H1 (cell line): Measurements from ENCODE around the gene AGAP1. TPM values are rescaled to one million over a fixed set of nuclear protein-coding genes. Genes with fewer than 3 reads are reported as not detected.

Source experiments
- CTCF ChIA-PET: fragments of 300-600 bp; sonication (Branson Sonifier 250); formaldehyde crosslinking; loops from one replicate; lab custom pipeline; 2021; ENCODE audit not compliant: partially characterized antibody; lab: Charles Lee
- POLR2A ChIA-PET: fragments of 300-600 bp; sonication (Branson Sonifier 250); formaldehyde crosslinking; loops from one replicate; lab custom pipeline; 2021; ENCODE audit warnings: inconsistent platforms; ENCODE audit not compliant: partially characterized antibody; lab: Charles Lee
- DNase-seq, 2 experiments: peaks; one replicate each; pipeline versions ENCODE4 v3.0.0 to v3.0.0-alpha.2; 2010 to 2022; ENCODE audit warnings: low spot score in 2 of 2, low read depth in 1 of 2, mixed read lengths in 1 of 2
- FAIRE-seq: peaks from 2 replicates; lab custom pipeline; 2011; peaks lifted over from hg19 to GRCh38; lab: Jason Lieb, UNC
- H2AFZ ChIP-seq: 2 replicates; pipeline ENCODE4 v1.8.1; 2012; ENCODE audit warnings: low read length, inconsistent platforms
- H2AK5ac ChIP-seq: 2 replicates; pipeline ENCODE4 v1.6.1; 2013; ENCODE audit warnings: low read depth, low read length
- H2BK120ac ChIP-seq: replicated peaks from 2 replicates; pipeline ENCODE3; 2013; ENCODE audit warnings: low read depth, low read length, inconsistent platforms
- H2BK12ac ChIP-seq: 2 replicates; pipeline ENCODE4 v1.6.1; 2013; ENCODE audit warnings: low read depth, low read length
- H2BK15ac ChIP-seq: 2 replicates; pipeline ENCODE4 v1.6.1; 2013; ENCODE audit warnings: low read length
- H2BK20ac ChIP-seq: 2 replicates; pipeline ENCODE4 v1.6.1; 2013; ENCODE audit warnings: low read length
- H2BK5ac ChIP-seq: 2 replicates; pipeline ENCODE4 v1.6.1; 2013; ENCODE audit warnings: low read depth, low read length
- H3K14ac ChIP-seq: 2 replicates; pipeline ENCODE4 v1.6.1; 2013; ENCODE audit warnings: inconsistent platforms; ENCODE audit not compliant: insufficient read length
- H3K18ac ChIP-seq: 2 replicates; pipeline ENCODE4 v1.6.1; 2013; ENCODE audit warnings: low read length; ENCODE audit errors: extremely low read depth
- H3K23ac ChIP-seq: 2 replicates; pipeline ENCODE4 v1.6.1; 2013; ENCODE audit warnings: inconsistent platforms; ENCODE audit not compliant: insufficient read length
- H3K23me2 ChIP-seq: 2 replicates; pipeline ENCODE4 v1.6.1; 2013; ENCODE audit warnings: low read depth, low read length
- H3K27ac ChIP-seq: 2 replicates; pipeline ENCODE4 v1.6.1; 2011; ENCODE audit warnings: low read depth, low read length, inconsistent platforms
- H3K27me3 ChIP-seq, 4 experiments: replicated peaks in 1 of 4; 1 replicate in 1 of 4; 2 replicates in 3 of 4; pipeline versions ENCODE4 v1.6.1 to v1.8.1; 2011 to 2013; ENCODE audit warnings: low read length in 3 of 4, mild to moderate bottlenecking in 3 of 4, inconsistent platforms in 2 of 4, mixed read lengths in 2 of 4, moderate library complexity in 1 of 4; ENCODE audit not compliant: control insufficient read depth in 3 of 4, insufficient read depth in 3 of 4; ENCODE audit errors: extremely low read depth in 1 of 4
- H3K36me3 ChIP-seq, 4 experiments: 2 replicates each; pipeline versions ENCODE4 v1.6.1 to v1.8.1; 2011 to 2013; ENCODE audit warnings: mild to moderate bottlenecking in 4 of 4, low read length in 3 of 4, moderate library complexity in 2 of 4, control low read depth in 1 of 4, inconsistent platforms in 1 of 4; ENCODE audit not compliant: insufficient read depth in 4 of 4, control insufficient read depth in 2 of 4
- H3K4ac ChIP-seq: replicated peaks from 2 replicates; pipeline ENCODE3; 2013; ENCODE audit warnings: low read length, low read depth, mixed read lengths, inconsistent platforms; ENCODE audit not compliant: insufficient read length
- H3K4me1 ChIP-seq, 4 experiments: replicated peaks in 1 of 4; 1 replicate in 1 of 4; 2 replicates in 3 of 4; pipeline versions ENCODE4 v1.6.1 to v1.8.1; 2011 to 2013; ENCODE audit warnings: low read length in 3 of 4, inconsistent platforms in 2 of 4, mixed read lengths in 1 of 4; ENCODE audit not compliant: insufficient read depth in 4 of 4, control insufficient read depth in 3 of 4
- H3K4me2 ChIP-seq, 2 experiments: 2 replicates each; pipeline versions ENCODE4 v1.6.1 to v1.8.1; 2011 to 2013; ENCODE audit warnings: low read depth in 2 of 2, low read length in 2 of 2, control low read depth in 1 of 2, inconsistent platforms in 1 of 2, mild to moderate bottlenecking in 1 of 2; ENCODE audit not compliant: insufficient read depth in 1 of 2
- H3K4me3 ChIP-seq, 4 experiments: fragments of 200-600, 300-600 bp in 1 of 4; sonication (generic), shearing (Covaris generic), sonication (Bioruptor Twin) in 1 of 4; 2 replicates each; pipeline versions ENCODE4 v1.5.1 to v1.8.1; 2011 to 2016; ENCODE audit warnings: low read length in 4 of 4, low read depth in 3 of 4, control low read depth in 2 of 4, inconsistent platforms in 2 of 4, mild to moderate bottlenecking in 2 of 4, mixed read lengths in 1 of 4, moderate library complexity in 1 of 4; ENCODE audit not compliant: insufficient read depth in 2 of 4; ENCODE audit errors: extremely low read depth in 1 of 4
- H3K56ac ChIP-seq: replicated peaks from 2 replicates; pipeline ENCODE3; 2013; ENCODE audit warnings: low read depth, mild to moderate bottlenecking, mixed read lengths, low read length, inconsistent platforms; ENCODE audit not compliant: insufficient read length
- H3K79me1 ChIP-seq: 2 replicates; pipeline ENCODE4 v1.6.1; 2013; ENCODE audit warnings: low read depth, low read length, control low read depth
- H3K79me2 ChIP-seq, 2 experiments: 2 replicates each; pipeline versions ENCODE4 v1.6.1 to v1.8.1; 2012 to 2013; ENCODE audit warnings: low read length in 2 of 2, mild to moderate bottlenecking in 2 of 2, inconsistent platforms in 1 of 2; ENCODE audit not compliant: insufficient read depth in 2 of 2, control insufficient read depth in 1 of 2
- H3K9ac ChIP-seq, 4 experiments: replicated peaks in 1 of 4; 1 replicate in 1 of 4; 2 replicates in 3 of 4; pipeline versions ENCODE4 v1.6.1 to v1.8.1; 2011 to 2013; ENCODE audit warnings: low read depth in 3 of 4, low read length in 3 of 4, control low read depth in 2 of 4, mild to moderate bottlenecking in 2 of 4, moderate library complexity in 2 of 4, inconsistent platforms in 1 of 4; ENCODE audit errors: extremely low read depth in 1 of 4
- H3K9me3 ChIP-seq, 2 experiments: 2 replicates each; pipeline versions ENCODE4 v1.6.1 to v1.8.1; 2012 to 2013; ENCODE audit warnings: mild to moderate bottlenecking in 2 of 2, moderate library complexity in 2 of 2, control low read depth in 1 of 2, inconsistent platforms in 1 of 2, low read depth in 1 of 2, low read length in 1 of 2, mixed read lengths in 1 of 2; ENCODE audit not compliant: insufficient read depth in 2 of 2
- H4K20me1 ChIP-seq, 2 experiments: replicated peaks in 1 of 2; 2 replicates each; pipeline versions ENCODE3 to v1.8.1; 2011 to 2013; ENCODE audit warnings: inconsistent platforms in 2 of 2, low read length in 2 of 2, mild to moderate bottlenecking in 1 of 2; ENCODE audit not compliant: insufficient read depth in 2 of 2, control insufficient read depth in 1 of 2
- H4K5ac ChIP-seq: 2 replicates; pipeline ENCODE4 v1.6.1; 2013; ENCODE audit warnings: low read length, low read depth, mixed read lengths, inconsistent platforms; ENCODE audit not compliant: insufficient read length
- H4K8ac ChIP-seq: 2 replicates; pipeline ENCODE4 v1.8.0; 2013; ENCODE audit warnings: mild to moderate bottlenecking, moderate library complexity, low read length, inconsistent platforms; ENCODE audit not compliant: insufficient read depth; ENCODE audit errors: extremely low read depth
- H4K91ac ChIP-seq: replicated peaks from 2 replicates; pipeline ENCODE3; 2013; ENCODE audit warnings: low read length, mixed read lengths, inconsistent platforms; ENCODE audit not compliant: insufficient read length
- ASH2L ChIP-seq: fragments of 200-600, 300-600 bp; sonication (generic); IDR thresholded peaks from one replicate; pipeline ENCODE4 v1.7.1; 2017; ENCODE audit warnings: low read length
- ATF3 ChIP-seq: IDR thresholded peaks from 2 replicates; pipeline ENCODE4 v1.6.1; 2011; ENCODE audit warnings: low read depth, mild to moderate bottlenecking, low read length; ENCODE audit not compliant: insufficient read depth
- CBX5 ChIP-seq: fragments of 300-800, 300-1000 bp; sonication (generic); IDR thresholded peaks from 2 replicates; pipeline ENCODE4 v1.7.1; 2016; ENCODE audit warnings: antibody characterized with exemption, low read length, low read depth
- CHD2 ChIP-seq: IDR thresholded peaks from 2 replicates; pipeline ENCODE4 v1.6.1; 2012; ENCODE audit warnings: low read length, improper control_type of control experiment
- EP300 ChIP-seq, 2 experiments: IDR thresholded peaks; 1 replicate in 1 of 2; 2 replicates in 1 of 2; pipeline ENCODE4 v1.6.1; 2011 to 2012; ENCODE audit warnings: low read depth in 2 of 2, low read length in 2 of 2, mild to moderate bottlenecking in 2 of 2, borderline replicate concordance in 1 of 2, inconsistent platforms in 1 of 2, moderate library complexity in 1 of 2
- EZH2 ChIP-seq: fragments of 200-600 bp; sonication (generic); IDR thresholded peaks from 2 replicates; pipeline ENCODE4 v1.7.1; 2012; ENCODE audit warnings: low read depth, mild to moderate bottlenecking, moderate library complexity, low read length, inconsistent platforms; ENCODE audit not compliant: severe bottlenecking
- NANOG ChIP-seq: IDR thresholded peaks from 2 replicates; pipeline ENCODE4 v1.6.1; 2011; ENCODE audit warnings: low read length, low read depth, mild to moderate bottlenecking, inconsistent platforms; ENCODE audit not compliant: insufficient read depth, poor library complexity, severe bottlenecking
- SIN3A ChIP-seq, 2 experiments: IDR thresholded peaks in 1 of 2; conservative IDR thresholded peaks in 1 of 2; 2 replicates each; pipeline ENCODE4 v1.6.1; 2011 to 2012; ENCODE audit warnings: low read length in 2 of 2, improper control_type of control experiment in 1 of 2, low read depth in 1 of 2, mild to moderate bottlenecking in 1 of 2
- SIX5 ChIP-seq: IDR thresholded peaks from 2 replicates; pipeline ENCODE4 v1.6.1; 2011; ENCODE audit warnings: mild to moderate bottlenecking, low read depth, low read length
- TCF12 ChIP-seq: IDR thresholded peaks from 2 replicates; pipeline ENCODE4 v1.6.1; 2011; ENCODE audit warnings: low read depth, mild to moderate bottlenecking, low read length
- WGBS, 2 experiments: shearing (Covaris generic) in 1 of 2; methylation state at CpG; one replicate each; pipeline versions ENCODE4 v1.1.6 to v1.1.7; 2013 to 2015; ENCODE audit warnings: low lambda C conversion rate in 2 of 2, mixed read lengths in 2 of 2, inconsistent platforms in 1 of 2, low coverage in 1 of 2, missing lambda C conversion rate in 1 of 2; ENCODE audit not compliant: insufficient replicate concordance in 2 of 2, insufficient coverage in 1 of 2, insufficient read length in 1 of 2; ENCODE audit errors: extremely low coverage in 1 of 2, missing lambda C conversion rate in 1 of 2; 5-methylcytosine and 5-hydroxymethylcytosine counted together
- polyA plus RNA-seq, 7 experiments: library from polyadenylated mRNA; depleted of rRNA in 3 of 7; stranded (reverse) in 5 of 7; unstranded in 2 of 7; fragments of >200 nt in 5 of 7; fragments of 200-250 nt in 2 of 7; gene quantifications; 1 replicate in 5 of 7; 2 replicates in 1 of 7; 4 replicates in 1 of 7; pipeline versions ENCODE4 v1.2.1 to v1.2.3, GENCODE V29; 2011 to 2013; ENCODE audit warnings: missing spikeins in 2 of 7, mixed read lengths in 2 of 7
- total RNA-seq: library from RNA; stranded (reverse); fragmentation: NEBNext Ultra II Directional; extraction: Animal tissue kit (Norgen Biotek cat#: 25700); gene quantifications from 2 replicates; pipeline ENCODE4 v1.2.1, GENCODE V29; 2021

AGAP1 gene
- total and polyA plus RNA-seq, 2 of the 8 experiments (the other 6 are each of a cell fraction or from before 2014, with no cell fraction given): 18.1 to 39.4 TPM

GRCh38 chr2:236164201-236164924, 670.5 kb downstream of the AGAP1 start:
- H2BK15ac ChIP-seq: no peak overlapping the region; the same call in 1 of the 2 replicates
- H3K56ac ChIP-seq: no peak overlapping the region
- H2BK5ac ChIP-seq: peak overlapping the region; percentile 66; the same call in 1 of the 2 replicates
- no peaks in the 10 kb centered on the region for H3K9me3 ChIP-seq
- WGBS, 2 experiments: 1% methylated on average over 43 of the region's 67 CpGs; no CpG with 5 or more reads in 1 of the 2 experiments
- no peak overlapping the region for H2BK120ac ChIP-seq
- peak overlapping the region; percentile 7 to 60 (median 32) for H3K4me3 ChIP-seq
- no peak overlapping the region for H2AK5ac ChIP-seq
- DNase-seq (peak in 1 of 2 experiments; percentile 81), FAIRE-seq (no peak)
- H3K4ac ChIP-seq: no peak overlapping the region
- H3K27me3 ChIP-seq: peaks cover 90 to 99% (median 95%) of the 10 kb centered on the region in 4 experiments
- H3K23me2 ChIP-seq: peaks cover 23% of the 10 kb centered on the region; the same call in 1 of the 2 replicates
- H3K4me2 ChIP-seq: peak overlapping the region; percentile 47 to 72
- H3K79me2 ChIP-seq: no peaks in the 10 kb centered on the region
- ChIA-PET POLR2A (no interaction called here), CTCF (interaction anchor here (1.0 to 2.9 kb wide), 3 partner anchors 10 to 14 kb away, joined by 4 to 16 read pairs (median 6); no protein-coding TSS in a partner anchor)
- H3K9ac ChIP-seq: no peak overlapping the region
- H3K18ac ChIP-seq: peak overlapping the region; percentile 87
- no peak overlapping the region for H3K27ac ChIP-seq
- H4K5ac ChIP-seq: no peak overlapping the region
- H3K14ac ChIP-seq: no peak overlapping the region
- H3K23ac ChIP-seq: no peak overlapping the region
- H3K36me3 ChIP-seq: peaks cover 0 to 4% (median 0%) of the 10 kb centered on the region in 4 experiments; a peak in 2 of 8 replicates
- H4K8ac ChIP-seq: no peak overlapping the region; the same call in 1 of the 2 replicates
- H4K91ac ChIP-seq: peak overlapping the region; percentile 65
- H4K20me1 ChIP-seq: peaks cover 18% of the 10 kb centered on the region in 2 experiments
- H2BK20ac ChIP-seq: no peak overlapping the region
- H2AFZ ChIP-seq: no peak overlapping the region
- no peaks in the 10 kb centered on the region for H3K79me1 ChIP-seq
- H2BK12ac ChIP-seq: 0 out of 2 replicates have a peak overlapping the region, but pooled peaks have one; percentile 27
- peaks cover 12 to 50% (median 42%) of the 10 kb centered on the region in 4 experiments for H3K4me1 ChIP-seq
- TF ChIP-seq EP300 (IDR thresholded peaks at IDR 0.05; ENCODE audit: borderline replicate concordance in 1 of 2, low read depth in 2 of 2, low read length in 2 of 2) (no peak), CHD2 (no peak), TCF12 (no peak), CBX5 (no peak), NANOG (no peak), SIX5 (no peak), EZH2 (peak; percentile 53), ASH2L (no peak), ATF3 (no peak), SIN3A (conservative IDR thresholded peaks at IDR 0.05 in 1 of 2, IDR thresholded peaks at IDR 0.05 in 1 of 2; ENCODE audit: low read depth in 1 of 2, low read length in 2 of 2) (no peak)
